HG03103 (cell line): ENCODE measurements around the gene SVBP.

Experiments used
- ATAC-seq: cut with Tn5 transposase; IDR thresholded peaks from one replicate; pipeline ENCODE4 v1.9.1; 2021; ENCODE audit warnings: low read depth; ENCODE audit not compliant: unreplicated experiment

Gene SVBP

GRCh38 chr1:42765832-42766740, 51.1 kb downstream of the SVBP start:
- ATAC-seq = peak; percentile 17

- no peak for ATAC-seq
Measured at GRCh38 chr1:42765269-42765668, 51.9 kb downstream of the SVBP start.

GRCh38 chr1:42762269-42762668, 54.9 kb downstream of the SVBP start:
- ATAC-seq = no peak

- no peak for ATAC-seq
Measured at GRCh38 chr1:42761567-42761966, 55.6 kb downstream of the SVBP start.

DNA sequence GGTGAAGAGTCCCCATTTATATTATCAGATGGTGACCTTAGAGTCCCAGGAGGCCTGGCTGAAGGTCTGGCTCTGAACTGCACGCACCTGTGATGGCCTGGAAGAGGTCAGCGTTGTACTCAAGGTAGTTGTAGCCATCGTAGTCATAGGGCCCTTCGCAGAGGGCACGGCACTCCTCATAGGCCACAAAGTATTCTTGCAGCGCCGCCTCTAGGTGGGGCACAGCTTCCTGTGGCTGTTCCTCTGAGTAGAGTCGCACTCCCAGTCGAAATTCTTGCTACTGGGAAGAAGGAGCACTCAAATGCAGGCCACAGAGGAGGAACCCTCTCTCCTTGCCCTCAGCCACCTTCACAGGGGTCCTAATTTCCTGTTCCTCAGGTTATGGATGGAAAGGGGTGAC, 58.1 kb downstream of the SVBP start:
- no peak for ATAC-seq

DNA sequence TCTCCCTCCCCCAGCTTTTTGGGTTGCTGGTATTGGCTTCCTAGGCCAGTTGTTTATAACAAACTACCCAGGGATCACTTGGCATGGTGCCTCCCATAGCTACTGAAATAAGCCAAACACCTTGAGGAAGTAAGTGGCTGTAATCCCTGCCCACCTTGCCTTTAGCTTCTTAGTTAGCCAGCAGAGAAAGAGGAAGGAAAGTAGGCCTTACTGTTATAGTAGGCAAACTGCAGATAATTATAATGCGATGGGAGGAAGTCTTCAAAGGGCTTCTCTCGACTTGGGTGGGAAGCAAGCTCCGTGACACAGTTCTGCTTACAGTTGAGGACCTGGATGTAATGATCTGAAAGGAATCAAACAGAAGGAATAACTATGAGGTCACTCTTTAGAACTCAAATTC, 58.6 kb downstream of the SVBP start:
- ATAC-seq = no peak

- ATAC-seq = no peak
Measured at GRCh38 chr1:42757892-42758275, 59.3 kb downstream of the SVBP start.
